SK-N-SH (cell line): ENCODE measurements around the gene SCGB1D2. TPM values are rescaled to one million over a fixed set of nuclear protein-coding genes. Genes with fewer than 3 reads are reported as not detected.

Experiments
- CTCF ChIA-PET: fragments of 300-600, 350-600 bp; formaldehyde crosslinking; extraction: SDS; loops from one replicate; lab custom pipeline; 2021; lab: Yijun Ruan, JAX
- POLR2A ChIA-PET: fragments of 350-600 bp; sonication (Branson Sonifier 250); formaldehyde crosslinking; extraction: SDS; loops from one replicate; lab custom pipeline; 2020; ENCODE audit warnings: antibody characterized with exemption, inconsistent platforms; lab: Yijun Ruan, JAX
- DNase-seq: peaks from one replicate; pipeline ENCODE4 v3.0.0; 2012
- H2AFZ ChIP-seq: fragments of 200-600 bp; sonication (generic); 2 replicates; pipeline ENCODE4 v1.8.1; 2016; ENCODE audit warnings: antibody characterized with exemption, mild to moderate bottlenecking, low read depth
- H3F3A ChIP-seq: fragments of 200-600 bp; sonication (generic); replicated peaks from 2 replicates; pipeline ENCODE3; 2016; ENCODE audit warnings: antibody characterized with exemption, mild to moderate bottlenecking; ENCODE audit not compliant: insufficient read depth
- H3K27ac ChIP-seq, 2 experiments: fragments of 200-500 bp in 1 of 2; fragments of 200-600 bp in 1 of 2; sonication (Bioruptor generic) in 1 of 2; sonication (generic), shearing (Covaris generic) in 1 of 2; 2 replicates each; pipeline versions ENCODE4 v1.5.1 to v1.6.1; 2014 to 2016; ENCODE audit warnings: low read depth in 2 of 2, inconsistent platforms in 1 of 2, low read length in 1 of 2, mild to moderate bottlenecking in 1 of 2, mixed read lengths in 1 of 2
- H3K27me3 ChIP-seq: fragments of 200-600 bp; sonication (generic), shearing (Covaris generic); 2 replicates; pipeline ENCODE4 v1.6.1; 2016; ENCODE audit warnings: mixed run types; ENCODE audit not compliant: insufficient read depth
- H3K36me3 ChIP-seq, 2 experiments: fragments of 200-500 bp in 1 of 2; fragments of 200-600 bp in 1 of 2; sonication (Bioruptor generic) in 1 of 2; sonication (generic) in 1 of 2; replicated peaks in 1 of 2; 2 replicates each; pipeline versions ENCODE3 to v1.5.1; 2014 to 2016; ENCODE audit warnings: low read length in 1 of 2, mild to moderate bottlenecking in 1 of 2; ENCODE audit not compliant: insufficient read depth in 2 of 2, control insufficient read depth in 1 of 2
- H3K4me1 ChIP-seq, 2 experiments: fragments of 200-500 bp in 1 of 2; fragments of 200-600 bp in 1 of 2; sonication (Bioruptor generic) in 1 of 2; sonication (generic), shearing (Covaris generic) in 1 of 2; 2 replicates each; pipeline versions ENCODE4 v1.5.1 to v1.6.1; 2014 to 2016; ENCODE audit warnings: low read depth in 1 of 2, low read length in 1 of 2, mixed run types in 1 of 2; ENCODE audit not compliant: insufficient read depth in 2 of 2, control insufficient read depth in 1 of 2
- H3K4me2 ChIP-seq: fragments of 200-600 bp; sonication (generic), shearing (Covaris generic); 2 replicates; pipeline ENCODE4 v1.6.1; 2017; ENCODE audit warnings: mixed run types
- H3K4me3 ChIP-seq, 2 experiments: fragments of 200-500 bp in 1 of 2; fragments of 200-600 bp in 1 of 2; sonication (Bioruptor generic) in 1 of 2; sonication (generic), shearing (Covaris generic) in 1 of 2; 2 replicates each; pipeline versions ENCODE4 v1.5.1 to v1.8.1; 2014 to 2016; ENCODE audit warnings: low read depth in 2 of 2, inconsistent platforms in 1 of 2, low read length in 1 of 2, mild to moderate bottlenecking in 1 of 2, mixed read lengths in 1 of 2, moderate library complexity in 1 of 2
- H3K79me2 ChIP-seq: fragments of 200-600 bp; sonication (generic); 2 replicates; pipeline ENCODE4 v1.8.1; 2017; ENCODE audit warnings: mild to moderate bottlenecking; ENCODE audit not compliant: insufficient read depth
- H3K9ac ChIP-seq: fragments of 200-600 bp; sonication (generic); 2 replicates; pipeline ENCODE4 v1.6.1; 2017; ENCODE audit warnings: mixed run types
- H3K9me2 ChIP-seq: fragments of 200-600 bp; sonication (generic); 2 replicates; pipeline ENCODE4 v1.6.1; 2017; ENCODE audit warnings: mixed run types
- H3K9me3 ChIP-seq: fragments of 200-600 bp; sonication (generic); 2 replicates; pipeline ENCODE4 v1.6.1; 2017; ENCODE audit warnings: mixed run types, mild to moderate bottlenecking, moderate library complexity
- H4K20me1 ChIP-seq: fragments of 200-600 bp; sonication (generic); 2 replicates; pipeline ENCODE4 v1.6.1; 2017; ENCODE audit warnings: mild to moderate bottlenecking, mixed run types; ENCODE audit not compliant: insufficient read depth
- FOSL2 ChIP-seq: IDR thresholded peaks from 2 replicates; pipeline ENCODE4 v1.4.0; 2012; ENCODE audit warnings: low read depth, mild to moderate bottlenecking, moderate library complexity, borderline replicate concordance
- GATA2 ChIP-seq: sonication (generic); formaldehyde crosslinking; IDR thresholded peaks from 2 replicates; pipeline ENCODE4 v1.5.0; 2020; ENCODE audit warnings: mild to moderate bottlenecking, missing genetic modification reagents
- NRF1 ChIP-seq: IDR thresholded peaks from 2 replicates; pipeline ENCODE4 v1.6.1; 2012; ENCODE audit warnings: low read depth, mild to moderate bottlenecking, low read length
- RAD21 ChIP-seq: IDR thresholded peaks from 2 replicates; pipeline ENCODE4 v1.6.1; 2012; ENCODE audit warnings: mild to moderate bottlenecking, low read length
- SIN3A ChIP-seq: IDR thresholded peaks from 2 replicates; pipeline ENCODE4 v1.6.1; 2012; ENCODE audit warnings: low read depth, mild to moderate bottlenecking, low read length, moderate library complexity, borderline replicate concordance
- USF1 ChIP-seq: IDR thresholded peaks from 2 replicates; pipeline ENCODE4 v1.4.0; 2012; ENCODE audit warnings: low read depth, borderline replicate concordance
- WGBS: methylation state at CpG from one replicate; pipeline ENCODE4 v1.1.6; 2017; ENCODE audit warnings: low lambda C conversion rate; 5-methylcytosine and 5-hydroxymethylcytosine counted together
- polyA plus RNA-seq, 3 experiments: library from polyadenylated mRNA; depleted of rRNA; stranded (reverse); fragments of >200 nt; gene quantifications; 2 replicates each; pipeline ENCODE4 v1.2.3, GENCODE V29; 2012
- TF ChIP-seq, protein P1 (sequence below): fragments of 150-350 bp; IDR thresholded peaks from 2 replicates; pipeline ENCODE4 v1.6.1; 2017; ENCODE audit warnings: antibody characterized with exemption, low read length, low read depth, borderline replicate concordance
- TF ChIP-seq, protein P2 (sequence below): IDR thresholded peaks from 2 replicates; pipeline ENCODE4 v1.6.1; 2012; ENCODE audit warnings: mild to moderate bottlenecking, low read depth, low read length, moderate library complexity

Gene SCGB1D2
- polyA plus RNA-seq, 1 of the 3 experiments (the other 2 are of a cell fraction) = not detected

DNA sequence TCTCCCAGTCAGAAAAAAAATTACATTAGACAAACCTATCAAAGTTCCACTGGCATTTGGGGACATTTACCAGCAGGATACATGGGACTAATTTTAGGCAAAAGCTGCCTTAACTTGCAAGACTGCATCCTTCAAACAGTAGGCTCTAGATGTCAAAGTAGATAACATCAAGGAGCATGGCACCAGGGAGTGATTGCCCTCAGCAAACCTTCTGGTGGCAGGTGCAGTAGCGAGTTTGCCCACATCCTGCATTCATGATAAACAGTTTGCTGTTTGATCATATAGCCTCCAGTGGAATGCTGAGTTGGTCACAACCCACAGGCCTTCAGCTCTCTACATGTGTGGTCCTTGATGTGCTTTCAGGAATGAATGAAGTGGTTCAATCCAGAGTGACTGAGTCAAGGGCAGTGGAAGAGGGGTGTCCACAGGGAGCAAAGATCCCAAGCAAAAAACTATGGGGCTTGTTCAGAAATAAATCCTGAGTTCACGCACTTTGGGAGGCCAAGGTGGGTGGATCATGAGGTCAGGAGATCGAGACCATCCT lies 12.0 kb downstream of the SCGB1D2 start:
- TF ChIP-seq SIN3A = no peak
- no peak for TF ChIP-seq USF1
- TF ChIP-seq NRF1 = no peak
- TF ChIP-seq, protein P1, sequence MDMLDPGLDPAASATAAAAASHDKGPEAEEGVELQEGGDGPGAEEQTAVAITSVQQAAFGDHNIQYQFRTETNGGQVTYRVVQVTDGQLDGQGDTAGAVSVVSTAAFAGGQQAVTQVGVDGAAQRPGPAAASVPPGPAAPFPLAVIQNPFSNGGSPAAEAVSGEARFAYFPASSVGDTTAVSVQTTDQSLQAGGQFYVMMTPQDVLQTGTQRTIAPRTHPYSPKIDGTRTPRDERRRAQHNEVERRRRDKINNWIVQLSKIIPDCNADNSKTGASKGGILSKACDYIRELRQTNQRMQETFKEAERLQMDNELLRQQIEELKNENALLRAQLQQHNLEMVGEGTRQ = no peak
- TF ChIP-seq GATA2 (CRISPR knock-in tag) = no peak
- no peak for TF ChIP-seq FOSL2
- no peak overlapping the region for H2AFZ ChIP-seq
- ChIA-PET CTCF (no interaction called here), POLR2A (interaction anchor here (0.6 kb wide), 1 partner anchor 83 kb away, joined by 3 read pairs; no protein-coding TSS in a partner anchor)
- H3K27ac ChIP-seq = no peak overlapping the region
- H3K79me2 ChIP-seq = no peaks in the 10 kb centered on the region
- no peak overlapping the region for H3K4me2 ChIP-seq
- no peak overlapping the region for H3K9ac ChIP-seq
- no peak overlapping the region for H3K4me3 ChIP-seq
- H4K20me1 ChIP-seq = no peaks in the 10 kb centered on the region
- no peaks in the 10 kb centered on the region for H3K36me3 ChIP-seq
- H3K9me3 ChIP-seq = no peaks in the 10 kb centered on the region
- no peaks in the 10 kb centered on the region for H3K4me1 ChIP-seq
- no peak for DNase-seq
- WGBS = 20% methylated on average over 3 of the region's 3 CpGs
- no peaks in the 10 kb centered on the region for H3K9me2 ChIP-seq
- H3K27me3 ChIP-seq = no peaks in the 10 kb centered on the region; the same call in 1 of the 2 replicates
- no peaks in the 10 kb centered on the region for H3F3A ChIP-seq

GRCh38 chr11:62256281-62256680 lies 14.2 kb downstream of the SCGB1D2 start:
- no peaks in the 10 kb centered on the region for H3K9me2 ChIP-seq
- H3K27ac ChIP-seq = no peak overlapping the region
- no peaks in the 10 kb centered on the region for H3K9me3 ChIP-seq
- DNase-seq = no peak
- no peaks in the 10 kb centered on the region for H3F3A ChIP-seq
- ChIA-PET CTCF (no interaction called here), POLR2A (no interaction called here)
- no peaks in the 10 kb centered on the region; the same call in 1 of the 2 replicates for H3K27me3 ChIP-seq
- H4K20me1 ChIP-seq = no peaks in the 10 kb centered on the region
- H3K4me3 ChIP-seq = no peak overlapping the region
- H3K36me3 ChIP-seq = no peaks in the 10 kb centered on the region
- TF ChIP-seq USF1 (no peak), RAD21 (no peak), FOSL2 (no peak)
- TF ChIP-seq, protein P2, sequence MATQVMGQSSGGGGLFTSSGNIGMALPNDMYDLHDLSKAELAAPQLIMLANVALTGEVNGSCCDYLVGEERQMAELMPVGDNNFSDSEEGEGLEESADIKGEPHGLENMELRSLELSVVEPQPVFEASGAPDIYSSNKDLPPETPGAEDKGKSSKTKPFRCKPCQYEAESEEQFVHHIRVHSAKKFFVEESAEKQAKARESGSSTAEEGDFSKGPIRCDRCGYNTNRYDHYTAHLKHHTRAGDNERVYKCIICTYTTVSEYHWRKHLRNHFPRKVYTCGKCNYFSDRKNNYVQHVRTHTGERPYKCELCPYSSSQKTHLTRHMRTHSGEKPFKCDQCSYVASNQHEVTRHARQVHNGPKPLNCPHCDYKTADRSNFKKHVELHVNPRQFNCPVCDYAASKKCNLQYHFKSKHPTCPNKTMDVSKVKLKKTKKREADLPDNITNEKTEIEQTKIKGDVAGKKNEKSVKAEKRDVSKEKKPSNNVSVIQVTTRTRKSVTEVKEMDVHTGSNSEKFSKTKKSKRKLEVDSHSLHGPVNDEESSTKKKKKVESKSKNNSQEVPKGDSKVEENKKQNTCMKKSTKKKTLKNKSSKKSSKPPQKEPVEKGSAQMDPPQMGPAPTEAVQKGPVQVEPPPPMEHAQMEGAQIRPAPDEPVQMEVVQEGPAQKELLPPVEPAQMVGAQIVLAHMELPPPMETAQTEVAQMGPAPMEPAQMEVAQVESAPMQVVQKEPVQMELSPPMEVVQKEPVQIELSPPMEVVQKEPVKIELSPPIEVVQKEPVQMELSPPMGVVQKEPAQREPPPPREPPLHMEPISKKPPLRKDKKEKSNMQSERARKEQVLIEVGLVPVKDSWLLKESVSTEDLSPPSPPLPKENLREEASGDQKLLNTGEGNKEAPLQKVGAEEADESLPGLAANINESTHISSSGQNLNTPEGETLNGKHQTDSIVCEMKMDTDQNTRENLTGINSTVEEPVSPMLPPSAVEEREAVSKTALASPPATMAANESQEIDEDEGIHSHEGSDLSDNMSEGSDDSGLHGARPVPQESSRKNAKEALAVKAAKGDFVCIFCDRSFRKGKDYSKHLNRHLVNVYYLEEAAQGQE = no peak
- no peaks in the 10 kb centered on the region for H3K79me2 ChIP-seq
- H3K4me2 ChIP-seq = no peak overlapping the region
- WGBS = 3% methylated on average over 2 of the region's 2 CpGs
- no peaks in the 10 kb centered on the region for H3K4me1 ChIP-seq
- H2AFZ ChIP-seq = no peak overlapping the region
- no peak overlapping the region for H3K9ac ChIP-seq
